HepG2 (cell line): ENCODE data around the gene SNX15. TPM values are rescaled to one million over a fixed set of nuclear protein-coding genes. Genes with fewer than 3 reads are reported as not detected.

Source experiments
- CC2D1A ChIP-seq: sonication (generic); formaldehyde crosslinking; IDR thresholded peaks from 2 replicates; pipeline ENCODE4 v1.8.1; 2023; ENCODE audit warnings: mild to moderate bottlenecking, missing genetic modification reagents
- GLMP ChIP-seq: sonication (generic); formaldehyde crosslinking; IDR thresholded peaks from 2 replicates; pipeline ENCODE4 v1.9.0; 2021; ENCODE audit warnings: missing genetic modification reagents, mild to moderate bottlenecking, borderline replicate concordance
- GMEB1 ChIP-seq: sonication (generic); formaldehyde crosslinking; IDR thresholded peaks from 2 replicates; pipeline ENCODE4 v1.5.1; 2020; ENCODE audit warnings: missing genetic modification reagents, mild to moderate bottlenecking, borderline replicate concordance
- GZF1 ChIP-seq: sonication (generic); formaldehyde crosslinking; IDR thresholded peaks from 2 replicates; pipeline ENCODE4 v1.5.1; 2020; ENCODE audit warnings: mild to moderate bottlenecking, missing genetic modification reagents
- HMGXB4 ChIP-seq, 2 experiments: sonication (generic) in 1 of 2; formaldehyde crosslinking in 1 of 2; IDR thresholded peaks; 2 replicates each; pipeline versions ENCODE4 v1.4.0 to v1.6.1; 2018 to 2020; ENCODE audit warnings: missing genetic modification reagents in 2 of 2, borderline replicate concordance in 1 of 2, low read depth in 1 of 2, mild to moderate bottlenecking in 1 of 2, missing biosample characterization in 1 of 2
- JUNB ChIP-seq: sonication (generic); formaldehyde crosslinking; IDR thresholded peaks from 2 replicates; pipeline ENCODE4 v1.8.0; 2022; ENCODE audit warnings: missing genetic modification reagents, mild to moderate bottlenecking, borderline replicate concordance
- NBN ChIP-seq: fragments of 450-650 bp; conservative IDR thresholded peaks from 2 replicates; pipeline ENCODE4 v1.6.1; 2017
- REL ChIP-seq: sonication (generic); formaldehyde crosslinking; conservative IDR thresholded peaks from 2 replicates; pipeline ENCODE4 v1.8.0; 2022; ENCODE audit warnings: mild to moderate bottlenecking, missing genetic modification reagents, moderate library complexity
- SKIL ChIP-seq: sonication (generic); formaldehyde crosslinking; IDR thresholded peaks from 2 replicates; pipeline ENCODE4 v1.8.0; 2022; ENCODE audit warnings: missing genetic modification reagents, mild to moderate bottlenecking, moderate library complexity, borderline replicate concordance
- TAF1 ChIP-seq: sonication (generic); formaldehyde crosslinking; IDR thresholded peaks from 2 replicates; pipeline ENCODE4 v1.4.0; 2020; ENCODE audit warnings: missing genetic modification reagents
- ZHX1 ChIP-seq: sonication (generic); formaldehyde crosslinking; IDR thresholded peaks from 2 replicates; pipeline ENCODE4 v1.8.1; 2022; ENCODE audit warnings: low read depth, mild to moderate bottlenecking, missing genetic modification reagents
- ZIK1 ChIP-seq: sonication (generic); formaldehyde crosslinking; IDR thresholded peaks from 2 replicates; pipeline ENCODE4 v1.5.0; 2020; ENCODE audit warnings: mild to moderate bottlenecking, low read depth, missing genetic modification reagents, borderline replicate concordance
- ZMYM3 ChIP-seq: sonication (generic); formaldehyde crosslinking; IDR thresholded peaks from 2 replicates; pipeline ENCODE4 v1.5.1; 2020; ENCODE audit warnings: mild to moderate bottlenecking, missing genetic modification reagents
- ZNF329 ChIP-seq: sonication (generic); formaldehyde crosslinking; IDR thresholded peaks from 2 replicates; pipeline ENCODE4 v1.9.0; 2021; ENCODE audit warnings: low read depth, mild to moderate bottlenecking, missing genetic modification reagents
- ZNF350 ChIP-seq: sonication (generic); formaldehyde crosslinking; IDR thresholded peaks from 2 replicates; pipeline ENCODE4 v1.4.0; 2020; ENCODE audit warnings: mild to moderate bottlenecking, low read depth, missing genetic modification reagents, borderline replicate concordance
- ZNF557 ChIP-seq: sonication (generic); formaldehyde crosslinking; IDR thresholded peaks from 2 replicates; pipeline ENCODE4 v1.4.0; 2020; ENCODE audit warnings: missing genetic modification reagents
- ZNF558 ChIP-seq: sonication (generic); formaldehyde crosslinking; IDR thresholded peaks from 2 replicates; pipeline ENCODE4 v1.9.0; 2022; ENCODE audit warnings: mild to moderate bottlenecking, missing genetic modification reagents, borderline replicate concordance
- ZNF672 ChIP-seq: sonication (generic); formaldehyde crosslinking; IDR thresholded peaks from 2 replicates; pipeline ENCODE4 v1.8.1; 2022; ENCODE audit warnings: missing genetic modification reagents
- ZZZ3 ChIP-seq: sonication (generic); formaldehyde crosslinking; IDR thresholded peaks from 2 replicates; pipeline ENCODE4 v1.4.0; 2020; ENCODE audit warnings: missing genetic modification reagents, mild to moderate bottlenecking, borderline replicate concordance
- polyA plus RNA-seq, 8 experiments: library from polyadenylated mRNA; depleted of rRNA in 3 of 8; stranded (reverse) in 7 of 8; unstranded in 1 of 8; fragments of >200 nt; fragmentation: Illumina TruSeq in 4 of 8; extraction: Trizol in 4 of 8; gene quantifications; 2 replicates each; pipeline versions ENCODE4 v1.2.1 to v1.2.3, GENCODE V29; 2011 to 2016; ENCODE audit warnings: low read depth in 4 of 8, missing spikeins in 1 of 8, mixed read lengths in 1 of 8; ENCODE audit not compliant: insufficient read depth in 1 of 8
- total RNA-seq, 5 experiments: library from RNA; depleted of rRNA; stranded (reverse); fragments of >200 nt; fragmentation: Illumina TruSeq; extraction: Trizol; gene quantifications; 2 replicates each; pipeline ENCODE4 v1.2.3, GENCODE V29; 2016; ENCODE audit warnings: low read depth in 1 of 5

SNX15 gene
- total and polyA plus RNA-seq, 2 of the 13 experiments (the other 11 are each of a cell fraction or from before 2014, with no cell fraction given): 19.1 to 22.6 TPM

GRCh38 chr11:64996710-64997380, 30.4 kb upstream of the SNX15 start, which contains the start of gene BATF2 (continued):
- TF ChIP-seq ZHX1: 0 out of 2 replicates have a peak, but pooled peaks have one; percentile 22
- TF ChIP-seq NBN: no peak
- no peak; the same call in 1 of the 2 replicates for TF ChIP-seq ZIK1 (CRISPR knock-in tag)
- TF ChIP-seq ZNF557 (CRISPR knock-in tag): 0 out of 2 replicates have a peak, but pooled peaks have one; percentile 49
- TF ChIP-seq SKIL (CRISPR knock-in tag): no peak
- TF ChIP-seq GZF1: 0 out of 2 replicates have a peak, but pooled peaks have one; percentile 30
- no peak for TF ChIP-seq JUNB (CRISPR knock-in tag)
- TF ChIP-seq ZZZ3 (CRISPR knock-in tag): no peak
- TF ChIP-seq ZNF672 (CRISPR knock-in tag): no peak
- TF ChIP-seq GMEB1 (CRISPR knock-in tag): 0 out of 2 replicates have a peak, but pooled peaks have one; percentile 30
- TF ChIP-seq ZNF350 (CRISPR knock-in tag): peak; percentile 80; the same call in 1 of the 2 replicates
- peak; percentile 86 to 92 for TF ChIP-seq HMGXB4 (CRISPR knock-in tag; IDR thresholded peaks at IDR 0.05; ENCODE audit: borderline replicate concordance in 1 of 2, low read depth in 1 of 2)
- TF ChIP-seq ZNF558: no peak
- no peak for TF ChIP-seq GLMP (CRISPR knock-in tag)
- peak; percentile 65; the same call in 1 of the 2 replicates for TF ChIP-seq TAF1 (CRISPR knock-in tag)
- TF ChIP-seq CC2D1A: no peak
- TF ChIP-seq ZMYM3 (CRISPR knock-in tag): peak; percentile 77; the same call in 1 of the 2 replicates
- no peak for TF ChIP-seq ZNF329
- no peak for TF ChIP-seq REL (CRISPR knock-in tag)
